HG02588 (cell line): ENCODE results near the gene GPR137.
A peak's percentile ranks its signal among the peaks of the same experiment; 100 is the strongest.

Experiments
- ATAC-seq: cut with Tn5 transposase; IDR thresholded peaks from one replicate; pipeline ENCODE4 v1.9.1; 2021; ENCODE audit warnings: mild to moderate bottlenecking, moderate library complexity; ENCODE audit not compliant: unreplicated experiment

Gene GPR137, protein sequence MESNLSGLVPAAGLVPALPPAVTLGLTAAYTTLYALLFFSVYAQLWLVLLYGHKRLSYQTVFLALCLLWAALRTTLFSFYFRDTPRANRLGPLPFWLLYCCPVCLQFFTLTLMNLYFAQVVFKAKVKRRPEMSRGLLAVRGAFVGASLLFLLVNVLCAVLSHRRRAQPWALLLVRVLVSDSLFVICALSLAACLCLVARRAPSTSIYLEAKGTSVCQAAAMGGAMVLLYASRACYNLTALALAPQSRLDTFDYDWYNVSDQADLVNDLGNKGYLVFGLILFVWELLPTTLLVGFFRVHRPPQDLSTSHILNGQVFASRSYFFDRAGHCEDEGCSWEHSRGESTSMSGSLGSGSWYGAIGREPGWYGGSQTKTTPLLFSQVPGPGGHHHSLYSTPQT

DNA sequence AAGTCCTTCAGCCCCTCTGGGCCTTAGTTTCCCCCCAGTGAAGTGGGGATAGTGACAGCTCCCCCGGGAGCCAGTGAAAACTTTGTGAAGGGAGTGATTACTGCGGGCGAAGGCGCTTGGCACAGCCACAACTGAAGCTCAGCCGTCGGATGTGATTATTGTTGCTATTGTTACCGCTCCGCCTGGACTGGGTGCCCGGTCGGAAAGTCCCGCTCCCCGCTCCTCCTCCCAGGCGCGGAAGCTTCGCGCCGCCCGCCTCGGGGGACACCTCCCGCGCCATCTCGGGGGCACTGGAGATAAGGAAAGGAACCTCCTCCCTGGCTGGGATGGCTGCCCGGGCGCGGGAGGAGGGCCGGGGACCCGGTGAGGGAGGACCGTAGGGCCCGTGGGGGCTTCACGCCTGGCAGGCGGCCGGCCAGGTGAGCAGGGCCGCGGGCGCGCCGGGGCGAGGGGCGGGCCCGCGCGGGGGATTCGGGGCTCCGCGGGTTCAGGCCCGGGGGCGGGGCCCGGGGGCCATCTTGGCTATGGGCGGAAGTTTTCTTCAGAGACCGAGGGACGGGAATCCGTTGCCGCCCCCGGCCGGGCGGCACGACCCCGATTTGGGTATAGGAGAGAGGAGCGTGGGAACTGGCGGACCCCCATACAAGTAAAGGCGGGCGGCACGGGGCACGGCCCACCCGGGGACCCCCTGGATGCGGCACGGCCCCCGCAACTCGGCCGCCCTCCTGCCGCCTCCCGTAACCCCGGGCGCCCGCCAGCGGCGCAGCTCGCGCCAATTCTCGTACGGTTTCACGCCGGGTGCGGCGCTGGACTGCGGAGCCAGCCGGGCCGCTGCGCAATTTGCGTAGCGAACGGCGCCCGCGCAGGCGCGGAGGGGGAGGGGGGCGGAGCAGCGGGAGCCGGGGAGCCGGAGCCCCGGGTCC is at the start of gene GPR137:
Gene GPR137, plus strand, starts transcription at position 887 of the 923 bp plus-strand sequence. CDS start 677 bp downstream, outside the sequence.
- peak; percentile 49 for ATAC-seq

DNA sequence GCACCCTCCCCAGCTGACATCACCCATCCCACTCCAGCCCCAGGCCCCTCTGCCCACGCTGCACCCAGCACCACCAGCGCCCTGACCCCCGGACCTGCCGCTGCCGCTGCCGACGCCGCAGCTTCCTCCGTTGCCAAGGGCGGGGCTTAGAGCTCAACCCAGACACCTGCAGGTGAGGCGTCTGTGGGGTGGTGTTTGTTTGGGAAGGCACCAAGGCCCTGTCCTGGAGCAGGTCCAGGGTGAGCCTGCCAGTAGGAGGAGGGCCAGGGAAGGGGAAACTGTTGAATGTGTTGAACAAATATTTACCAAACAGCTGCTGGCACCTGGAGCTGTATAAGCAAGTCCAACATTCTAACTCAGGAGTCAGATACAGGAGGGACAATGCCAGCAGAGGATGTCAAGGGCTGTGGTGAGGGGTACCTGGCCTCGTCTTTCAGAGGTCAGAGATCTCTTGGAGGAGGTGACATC is 48.1 kb upstream of the GPR137 start:
- no peak for ATAC-seq

DNA sequence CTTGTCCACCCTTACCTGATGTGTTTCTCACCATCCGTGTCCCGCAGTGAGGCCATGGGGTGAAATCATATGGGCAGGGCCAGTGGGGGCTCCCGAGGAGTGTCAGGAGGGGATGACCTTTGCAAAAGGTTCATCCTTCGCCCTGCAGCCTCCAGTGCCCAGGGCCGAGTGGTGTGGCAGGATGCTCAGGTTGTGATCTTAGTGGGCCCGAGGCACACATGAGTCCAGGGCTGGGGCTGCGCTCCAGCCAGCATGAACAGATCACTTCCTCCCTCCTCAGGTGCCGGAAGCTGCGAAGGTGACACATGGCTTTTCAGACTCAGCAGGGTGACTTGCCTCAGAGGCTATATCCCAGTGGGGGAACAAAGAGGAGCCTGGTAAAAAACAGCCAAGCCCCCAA is 47.6 kb upstream of the GPR137 start:
- no peak for ATAC-seq

DNA sequence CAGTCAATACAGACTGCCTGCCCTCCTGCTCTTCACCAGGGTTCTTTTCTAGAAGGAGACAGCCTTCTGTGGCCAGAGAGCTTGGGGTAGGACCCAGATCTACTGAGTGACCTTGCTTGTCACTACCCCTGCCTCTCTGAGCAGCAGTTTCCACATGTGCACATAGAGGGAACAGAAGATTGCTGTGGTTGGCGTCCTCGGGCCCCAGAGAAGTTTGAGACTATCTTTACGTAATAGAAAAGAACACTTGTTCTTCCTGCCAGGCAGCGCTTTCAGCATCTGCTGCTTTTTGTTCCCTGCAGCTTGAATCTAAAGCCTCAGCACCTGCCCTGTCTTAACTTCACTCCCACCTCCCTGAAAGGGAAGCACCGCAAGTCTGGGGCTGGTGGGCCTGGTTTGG is 46.6 kb upstream of the GPR137 start:
- no peak for ATAC-seq

DNA sequence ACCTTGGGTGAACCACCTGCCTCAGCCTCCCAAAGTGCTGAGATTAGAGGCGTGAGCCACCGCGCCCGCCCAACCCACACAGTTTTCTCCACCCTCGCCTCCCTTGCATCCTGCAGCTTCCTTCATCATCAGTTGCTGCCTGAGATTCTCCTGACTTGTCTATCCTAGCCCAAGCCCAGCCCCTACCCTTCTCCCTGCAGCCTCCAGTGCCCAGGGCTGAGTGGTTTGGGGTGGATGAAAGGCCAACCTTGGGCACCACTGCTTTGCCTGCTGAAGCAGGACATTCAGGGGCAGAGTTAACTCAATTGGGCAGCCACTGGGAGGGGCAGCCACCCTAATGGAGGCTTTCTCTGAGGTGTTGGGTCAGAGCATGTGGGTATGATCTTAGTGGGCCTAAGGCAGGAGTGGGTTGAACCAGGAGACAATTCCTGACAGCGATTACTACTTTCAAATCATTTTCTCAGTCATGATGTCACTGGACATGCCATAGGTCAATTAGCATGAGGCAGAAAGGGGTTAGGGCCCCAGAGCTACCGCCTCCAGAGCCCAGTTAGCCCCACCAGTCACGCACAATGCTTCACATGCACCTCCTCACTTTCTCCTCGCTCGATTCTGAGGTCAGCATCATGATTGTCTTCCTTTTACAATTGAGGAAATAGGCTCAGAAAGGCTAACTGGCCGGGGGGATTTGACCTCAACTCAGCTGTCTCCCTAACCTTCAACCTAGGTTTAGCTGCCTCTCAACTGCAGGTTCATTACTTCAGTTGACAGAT is 45.8 kb upstream of the GPR137 start:
- ATAC-seq, result no peak

DNA sequence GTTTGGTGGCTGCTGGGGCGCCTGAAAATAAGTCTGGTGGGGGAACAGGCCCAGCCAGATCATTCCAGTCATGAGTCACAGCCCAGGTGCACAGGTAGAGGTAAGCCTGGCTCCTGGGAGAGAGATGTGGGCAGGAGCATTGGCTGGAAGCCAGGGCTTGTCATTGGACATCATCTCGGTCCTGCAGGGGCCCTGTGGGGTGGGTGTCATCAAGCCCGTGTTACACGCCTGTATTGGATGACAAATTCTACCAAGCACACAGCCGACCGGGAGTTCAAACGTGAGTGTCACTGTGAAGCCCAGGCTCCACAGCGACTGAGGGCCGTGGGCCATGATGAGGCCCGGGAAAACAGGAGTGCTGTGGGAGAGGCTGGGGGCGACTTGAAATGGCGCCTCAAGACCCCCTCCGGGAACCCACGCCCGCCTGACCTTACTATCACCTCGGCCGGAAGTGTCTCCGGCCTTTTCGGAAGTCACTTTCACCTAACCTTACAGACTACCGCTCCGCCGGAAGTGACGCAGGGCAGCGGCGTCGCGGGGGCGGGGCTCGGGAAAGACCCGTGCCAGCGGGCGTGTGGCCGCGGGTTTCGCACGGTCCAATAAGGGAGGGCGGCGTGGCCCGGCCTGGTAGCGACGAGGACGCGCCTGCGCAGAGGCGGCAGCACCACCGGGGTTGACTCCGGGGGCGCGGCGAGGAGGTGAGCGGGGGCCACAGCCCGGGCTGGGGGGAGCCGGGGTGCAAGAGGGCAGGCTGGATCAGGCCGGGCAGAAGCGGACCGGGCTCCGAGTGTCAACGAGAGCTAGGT is 45.0 kb upstream of the GPR137 start, which contains the start of gene FKBP2:
Gene FKBP2, plus strand, starts transcription at position 661 of the 806 bp plus-strand sequence. CDS start 1,293 bp downstream, outside the sequence.
- peak; percentile 56 for ATAC-seq

DNA sequence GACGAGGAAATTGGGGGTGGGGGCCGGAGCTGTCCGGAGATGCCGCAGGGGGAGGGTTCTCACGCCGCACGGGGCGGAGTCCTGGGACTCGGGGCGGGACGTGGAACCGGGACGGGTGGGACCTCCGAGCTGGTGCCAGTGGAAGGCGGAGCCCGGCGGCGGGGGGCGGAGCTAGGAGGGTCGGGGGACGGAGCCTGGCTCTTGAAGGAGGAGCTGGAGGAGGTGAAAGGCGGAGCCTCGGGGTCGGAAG is 44.5 kb upstream of the GPR137 start:
- peak; percentile 60 for ATAC-seq

- ATAC-seq, result peak; percentile 56
Measured at GRCh38 chr11:64241491-64242374, 43.9 kb upstream of the GPR137 start.

DNA sequence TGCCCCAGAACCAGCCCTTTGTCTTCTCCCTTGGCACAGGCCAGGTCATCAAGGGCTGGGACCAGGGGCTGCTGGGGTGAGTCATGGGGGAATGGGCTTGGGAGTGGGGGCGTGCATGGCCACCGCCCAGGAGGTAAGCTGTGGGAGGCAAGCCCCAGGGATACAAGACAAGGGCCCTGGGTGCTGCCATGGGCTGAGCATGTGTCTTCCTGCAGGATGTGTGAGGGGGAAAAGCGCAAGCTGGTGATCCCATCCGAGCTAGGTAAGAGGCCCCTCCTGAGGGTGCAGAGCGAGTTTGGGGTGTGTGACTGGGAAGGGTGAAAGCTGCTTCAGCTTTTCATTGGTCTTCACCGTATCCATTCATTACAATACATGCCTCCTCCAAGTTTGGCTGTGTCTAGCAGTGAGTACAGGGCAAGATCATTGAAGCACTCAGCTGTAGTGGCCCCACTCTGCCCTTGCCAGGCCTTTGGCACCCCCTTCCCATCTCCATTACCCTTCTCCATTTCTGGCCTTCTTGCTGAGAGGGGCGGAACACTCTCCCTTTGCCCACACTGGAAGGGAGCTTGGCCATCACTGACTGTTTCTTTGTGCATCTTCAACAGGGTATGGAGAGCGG is 42.3 kb upstream of the GPR137 start:
- no peak for ATAC-seq

GRCh38 chr11:64244107-64244506 is 41.5 kb upstream of the GPR137 start:
- ATAC-seq, result no peak

- ATAC-seq, result no peak
Measured at GRCh38 chr11:64244966-64245365, 40.7 kb upstream of the GPR137 start.

DNA sequence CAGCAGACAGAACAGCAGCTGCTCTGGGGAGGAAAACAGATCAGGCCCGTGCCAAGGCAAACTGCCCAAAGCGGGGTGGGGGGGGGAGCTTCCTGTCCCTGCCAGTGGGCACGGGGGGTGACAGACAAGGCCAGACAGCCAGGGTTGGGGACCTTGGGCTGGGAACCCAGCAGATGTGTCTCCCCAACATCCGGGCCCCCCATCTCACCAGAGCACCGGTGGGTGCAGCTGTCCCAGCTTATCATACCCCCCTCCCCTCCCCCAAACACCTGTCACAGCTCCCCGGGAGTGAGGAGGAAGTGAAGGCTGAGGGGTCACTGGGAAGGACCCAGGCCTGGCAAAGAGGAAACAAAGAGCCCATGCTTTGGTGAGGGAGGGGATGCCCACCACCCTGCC is 40.2 kb upstream of the GPR137 start:
- no peak for ATAC-seq

GRCh38 chr11:64245797-64246620 is 39.6 kb upstream of the GPR137 start:
- ATAC-seq, result no peak

DNA sequence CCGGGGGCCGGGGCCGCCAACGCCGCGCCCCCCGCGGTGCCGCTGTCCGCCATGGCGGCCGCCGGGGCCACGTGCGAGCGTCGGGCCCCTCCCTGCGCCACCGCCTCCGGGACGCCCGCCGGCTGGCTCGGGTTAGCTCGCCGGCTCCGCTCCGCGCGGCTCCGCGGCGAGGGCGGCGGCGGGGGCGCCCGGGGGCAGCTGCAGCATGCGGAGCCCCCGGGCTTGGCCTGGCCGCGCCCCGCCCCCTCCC is 39.1 kb upstream of the GPR137 start:
- ATAC-seq, result peak; percentile 15

- ATAC-seq, result peak; percentile 29
Measured at GRCh38 chr11:64246871-64247728, 38.5 kb upstream of the GPR137 start, which contains the start of gene PPP1R14B. Gene PPP1R14B (minus strand): TSS chr11:64246943. CDS start chr11:64246673, 270 bp downstream.

- ATAC-seq, result no peak
Measured at GRCh38 chr11:64247729-64248531, 37.7 kb upstream of the GPR137 start.
